B cell (primary cell): Measurements from ENCODE around the gene CCNG1. TPM values are rescaled to one million over a fixed set of nuclear protein-coding genes. Genes with fewer than 3 reads are reported as not detected.

Experiments
- ATAC-seq: fragments of 200-7000 bp; cut with Tn5 transposase; one replicate; pipeline ENCODE4 v1.10.0; 2021; ENCODE audit warnings: low read depth, mild to moderate bottlenecking, moderate number of reproducible peaks, moderate library complexity
- CTCF ChIA-PET: fragments of 350-600 bp; sonication (Branson Sonifier 250); formaldehyde crosslinking; loops from one replicate; lab custom pipeline; 2021; ENCODE audit warnings: antibody characterized with exemption, inconsistent platforms; lab: Charles Lee
- POLR2A ChIA-PET: fragments of 350-600 bp; sonication (Branson Sonifier 250); formaldehyde crosslinking; loops from one replicate; lab custom pipeline; 2021; ENCODE audit warnings: antibody characterized with exemption; lab: Charles Lee
- DNase-seq: peaks from one replicate; pipeline ENCODE4 v3.0.0; 2013
- H2AFZ ChIP-seq: 2 replicates; pipeline ENCODE4 v1.6.1; 2012; ENCODE audit warnings: mild to moderate bottlenecking, low read depth, low read length; ENCODE audit not compliant: insufficient read depth, poor library complexity, severe bottlenecking
- H3K27ac ChIP-seq, 2 donors: 1 replicate in 1 of 2; 2 replicates in 1 of 2; pipeline ENCODE4 v1.5.1; 2012 to 2013; ENCODE audit warnings: low read length in 2 of 2, mild to moderate bottlenecking in 2 of 2, moderate library complexity in 1 of 2
- H3K27me3 ChIP-seq, 4 experiments: fragments of 200-600 bp in 1 of 4; sonication (generic) in 1 of 4; replicated peaks in 1 of 4; 1 replicate in 2 of 4; 2 replicates in 2 of 4; pipeline versions ENCODE4 v1.6.1 to v1.7.0; 2013 to 2016; ENCODE audit warnings: low read length in 3 of 4, mild to moderate bottlenecking in 2 of 4, mixed read lengths in 1 of 4, moderate library complexity in 1 of 4; ENCODE audit not compliant: insufficient read depth in 4 of 4, control insufficient read depth in 3 of 4; ENCODE audit errors: control extremely low read depth in 1 of 4
- H3K36me3 ChIP-seq, 2 experiments: replicated peaks in 1 of 2; 1 replicate in 1 of 2; 2 replicates in 1 of 2; pipeline versions ENCODE4 v1.6.1 to v1.7.1; 2013; ENCODE audit warnings: low read length in 1 of 2; ENCODE audit not compliant: insufficient read depth in 2 of 2, control insufficient read depth in 1 of 2; ENCODE audit errors: control extremely low read depth in 1 of 2, extremely low read depth in 1 of 2
- H3K4me1 ChIP-seq, 2 donors: fragments of 200-600 bp in 1 of 2; sonication (generic) in 1 of 2; 1 replicate in 1 of 2; 2 replicates in 1 of 2; pipeline versions ENCODE4 v1.5.1 to v1.6.1; 2013 to 2017; ENCODE audit warnings: low read length in 2 of 2; ENCODE audit not compliant: control insufficient read depth in 2 of 2, insufficient read depth in 2 of 2
- H3K4me2 ChIP-seq: replicated peaks from 2 replicates; pipeline ENCODE3; 2012; ENCODE audit warnings: mild to moderate bottlenecking, low read depth, low read length; ENCODE audit not compliant: poor library complexity, severe bottlenecking
- H3K4me3 ChIP-seq, 5 experiments: fragments of 200-600 bp in 1 of 5; sonication (generic) in 1 of 5; 1 replicate in 3 of 5; 2 replicates in 2 of 5; pipeline versions ENCODE4 v1.5.1 to v1.7.0; 2011 to 2016; ENCODE audit warnings: low read length in 4 of 5, mild to moderate bottlenecking in 4 of 5, low read depth in 2 of 5, control low read depth in 1 of 5, moderate library complexity in 1 of 5; ENCODE audit not compliant: insufficient read depth in 1 of 5; ENCODE audit errors: control extremely low read depth in 1 of 5, extremely low read depth in 1 of 5
- H3K79me2 ChIP-seq: fragments of 200-600 bp; sonication (generic); one replicate; pipeline ENCODE4 v1.6.0; 2016; ENCODE audit warnings: low read length; ENCODE audit not compliant: control insufficient read depth, insufficient read depth
- H3K9ac ChIP-seq: fragments of 200-600 bp; sonication (generic); 2 replicates; pipeline ENCODE4 v1.6.1; 2017; ENCODE audit warnings: mild to moderate bottlenecking, low read length, moderate library complexity
- H3K9me3 ChIP-seq, 3 donors: one replicate each; pipeline versions ENCODE4 v1.6.1 to v1.7.1; 2013; ENCODE audit warnings: low read length in 2 of 3; ENCODE audit not compliant: control insufficient read depth in 2 of 3, insufficient read depth in 1 of 3; ENCODE audit errors: control extremely low read depth in 1 of 3
- H4K20me1 ChIP-seq: 2 replicates; pipeline ENCODE4 v1.6.0; 2012; ENCODE audit warnings: mild to moderate bottlenecking, low read length; ENCODE audit not compliant: insufficient read depth, control insufficient read depth, poor library complexity, severe bottlenecking
- H3K27ac Mint-ChIP-seq: one replicate; pipeline ENCODE4 v1.8.0; 2021; ENCODE audit warnings: mixed read lengths
- H3K27me3 Mint-ChIP-seq: one replicate; pipeline ENCODE4 v1.8.0; 2021; ENCODE audit warnings: mixed read lengths
- H3K4me1 Mint-ChIP-seq: one replicate; pipeline ENCODE4 v1.8.0; 2021; ENCODE audit warnings: mixed read lengths
- H3K4me3 Mint-ChIP-seq: one replicate; pipeline ENCODE4 v1.8.0; 2021; ENCODE audit warnings: mixed read lengths
- H3K9me3 Mint-ChIP-seq: one replicate; pipeline ENCODE4 v1.8.0; 2022; ENCODE audit warnings: mixed read lengths; ENCODE audit not compliant: insufficient read depth
- CTCF ChIP-seq: fragments of 200-600 bp; IDR thresholded peaks from one replicate; pipeline ENCODE4 v1.8.0; 2022; ENCODE audit warnings: antibody characterized with exemption, mild to moderate bottlenecking
- EZH2 ChIP-seq: IDR thresholded peaks from 2 replicates; pipeline ENCODE4 v1.6.1; 2012; ENCODE audit warnings: borderline replicate concordance, low read depth, mild to moderate bottlenecking, moderate library complexity, low read length; ENCODE audit not compliant: insufficient read depth, poor library complexity, severe bottlenecking
- WGBS: methylation state at CpG from one replicate; pipeline ENCODE4 v1.1.5; 2013; ENCODE audit warnings: missing lambda C conversion rate; ENCODE audit not compliant: insufficient coverage; 5-methylcytosine and 5-hydroxymethylcytosine counted together
- intact Hi-C: fragments of 100-400 bp; cut with micrococcal nuclease; formaldehyde crosslinking; loops from one replicate; pipeline ENCODE4 v1.10.0; 2022
- polyA plus RNA-seq: library from polyadenylated mRNA; depleted of rRNA; stranded (reverse); fragments of >200 nt; gene quantifications from 2 replicates; pipeline ENCODE4 v1.2.3, GENCODE V29; 2012
- total RNA-seq, 2 donors: library from RNA; stranded (reverse); fragments of 120-200 nt in 1 of 2; gene quantifications; 1 replicate in 1 of 2; 2 replicates in 1 of 2; pipeline versions ENCODE4 v1.2.3 to v1.2.4, GENCODE V29; 2013 to 2022

The CCNG1 gene
- total and polyA plus RNA-seq, 2 donors (not counting 1 experiment from before 2014, with no cell fraction given), result 29.0 to 80.1 TPM

- Histone ChIP-seq H3K4me1 (peaks cover 0 to 3% of the 10 kb centered on the region in 2 donors), H3K36me3 (no peaks in the 10 kb centered on the region), H4K20me1 (no peaks in the 10 kb centered on the region), H3K79me2 (no peaks in the 10 kb centered on the region), H3K4me2 (no peak overlapping the region), H3K27me3 (no peaks in the 10 kb centered on the region), H3K27ac (no peak overlapping the region), H3K9ac (no peak overlapping the region), H3K4me3 (no peak overlapping the region), H2AFZ (no peak overlapping the region), H3K9me3 (no peaks in the 10 kb centered on the region)
- intact Hi-C loops, result no loop called here
- DNase-seq, result no peak
- no peak overlapping the region for H3K27ac Mint-ChIP-seq
- H3K4me1 Mint-ChIP-seq, result peaks cover 2% of the 10 kb centered on the region
- WGBS, result 100% methylated on average over 3 of the region's 10 CpGs
- TF ChIP-seq EZH2 (no peak), CTCF (no peak)
- no peaks in the 10 kb centered on the region for H3K9me3 Mint-ChIP-seq
- no peak overlapping the region for H3K4me3 Mint-ChIP-seq
- POLR2A ChIA-PET, result no interaction called here
- CTCF ChIA-PET, result interaction anchor here (0.8 to 1.0 kb wide), 2 partner anchors 9 to 10 kb away, joined by 3 read pairs; no protein-coding TSS in a partner anchor
- peaks cover 4% of the 10 kb centered on the region for H3K27me3 Mint-ChIP-seq
- no peak for ATAC-seq
Observed at GRCh38 chr5:163404364-163405173, 32.8 kb upstream of the CCNG1 start.

- intact Hi-C loops, result no loop called here
- H3K9me3 Mint-ChIP-seq, result no peaks in the 10 kb centered on the region
- H3K4me1 Mint-ChIP-seq, result peaks cover 2% of the 10 kb centered on the region
- no peak overlapping the region for H2AFZ ChIP-seq
- H3K9ac ChIP-seq, result no peak overlapping the region
- H3K79me2 ChIP-seq, result no peaks in the 10 kb centered on the region
- no peaks in the 10 kb centered on the region for H3K36me3 ChIP-seq
- no CpG with 5 or more reads among the region's 2 CpGs for WGBS
- no peak for ATAC-seq
- peaks cover 0 to 3% of the 10 kb centered on the region in 2 donors for H3K4me1 ChIP-seq
- H3K27me3 Mint-ChIP-seq, result peaks cover 7% of the 10 kb centered on the region
- no peak overlapping the region for H3K4me2 ChIP-seq
- no peaks in the 10 kb centered on the region for H3K9me3 ChIP-seq
- no peak overlapping the region for H3K27ac Mint-ChIP-seq
- DNase-seq, result no peak
- ChIA-PET POLR2A (no interaction called here), CTCF (interaction anchor here (2.4 to 3.7 kb wide), 2 partner anchors 8 to 1863 kb away, joined by 10 to 22 read pairs; no protein-coding TSS in a partner anchor)
- no peak overlapping the region for H3K4me3 ChIP-seq
- no peak for TF ChIP-seq CTCF
- no peak for TF ChIP-seq EZH2
- no peaks in the 10 kb centered on the region for H3K27me3 ChIP-seq
- no peak overlapping the region for H3K27ac ChIP-seq
- H3K4me3 Mint-ChIP-seq, result no peak overlapping the region
- H4K20me1 ChIP-seq, result no peaks in the 10 kb centered on the region
Observed at GRCh38 chr5:163407034-163407655, 30.2 kb upstream of the CCNG1 start.
